Measurements from ENCODE around the gene PXYLP1.

PXYLP1 gene

DNA sequence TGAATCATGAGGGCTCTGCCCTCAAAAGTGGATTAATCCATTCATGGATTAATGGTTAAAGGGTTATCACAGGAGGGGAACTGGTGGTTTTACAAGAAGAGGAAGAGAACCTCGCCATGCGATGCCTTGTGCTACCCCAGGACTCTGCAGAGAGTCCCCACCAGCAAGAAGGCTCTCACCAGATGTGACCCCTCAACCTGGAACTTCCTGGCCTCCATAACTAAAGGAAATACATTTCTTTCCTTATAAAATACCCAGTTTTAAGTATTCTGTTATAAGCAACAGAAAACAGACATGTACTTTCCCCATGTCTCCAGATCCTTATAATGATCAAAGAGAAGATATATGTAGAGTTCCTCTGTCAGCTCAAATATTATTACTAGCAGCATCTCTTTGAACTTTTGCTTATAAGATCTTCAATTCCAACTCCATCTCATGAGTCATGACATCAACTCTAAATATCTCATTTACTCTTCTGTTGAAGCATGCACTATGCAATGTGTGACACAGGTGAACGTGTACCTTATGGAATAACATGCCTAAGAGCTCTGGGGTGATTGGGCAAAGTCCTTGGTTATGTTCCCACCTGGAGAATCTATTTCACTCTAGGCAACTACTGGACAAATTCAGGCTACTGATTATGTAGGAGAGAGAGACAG is 99.2 kb downstream of the PXYLP1 start:
- no peak for DNase-seq
- in situ Hi-C loops (cut with HindIII; ENCODE audit: low pct_ligation_motif_present, low pct_unique_long_range_greater_than_20kb, low sequenced_read_pairs) = no loop called here

DNA sequence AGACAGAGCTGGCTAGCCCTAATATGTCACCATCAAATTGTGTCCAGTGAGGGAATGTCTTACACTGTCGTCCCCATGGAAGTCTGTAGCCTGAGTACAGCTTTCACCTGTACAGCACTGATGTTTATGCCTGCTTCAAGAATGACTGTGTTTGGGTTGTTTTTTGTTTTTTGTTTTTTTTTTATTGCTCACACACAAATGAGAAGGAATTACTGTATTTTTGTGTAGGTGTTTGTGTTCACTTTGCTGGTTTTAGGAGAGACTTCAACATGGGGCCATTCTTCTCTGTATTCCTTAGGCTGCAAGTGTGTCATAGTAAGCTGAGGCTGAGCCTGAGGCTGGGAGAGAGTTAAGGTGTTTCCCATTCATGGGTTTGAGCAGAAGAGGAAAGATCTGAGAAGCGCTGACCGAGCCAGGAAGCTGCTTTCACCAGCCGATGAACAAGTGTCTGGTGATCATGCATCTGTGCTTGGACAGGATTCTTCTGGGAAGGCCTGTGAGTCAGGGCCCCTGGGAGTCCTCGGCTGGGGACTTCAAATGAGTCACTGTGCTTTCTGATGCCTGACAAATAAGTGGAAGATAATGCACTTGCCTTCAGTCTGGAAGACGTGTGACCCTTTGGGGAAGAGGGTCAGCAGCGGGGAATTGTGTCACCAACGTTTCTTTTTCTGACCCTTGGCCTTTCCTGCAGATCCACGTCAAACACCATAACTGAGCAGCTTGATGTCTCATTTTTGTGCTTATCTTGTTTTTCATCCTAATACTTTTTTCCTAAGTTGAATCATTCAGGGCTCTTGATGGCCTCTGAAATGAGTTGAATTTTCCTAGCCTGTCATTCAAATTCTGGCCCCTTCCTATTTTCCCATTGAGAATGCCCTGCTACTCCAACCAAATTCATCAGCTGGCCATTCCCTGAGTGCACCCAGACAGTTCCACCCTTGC is 100.0 kb downstream of the PXYLP1 start:
- DNase-seq = peak; percentile 95
- in situ Hi-C loops (cut with HindIII; ENCODE audit: low pct_ligation_motif_present, low pct_unique_long_range_greater_than_20kb, low sequenced_read_pairs) = no loop called here

DNA sequence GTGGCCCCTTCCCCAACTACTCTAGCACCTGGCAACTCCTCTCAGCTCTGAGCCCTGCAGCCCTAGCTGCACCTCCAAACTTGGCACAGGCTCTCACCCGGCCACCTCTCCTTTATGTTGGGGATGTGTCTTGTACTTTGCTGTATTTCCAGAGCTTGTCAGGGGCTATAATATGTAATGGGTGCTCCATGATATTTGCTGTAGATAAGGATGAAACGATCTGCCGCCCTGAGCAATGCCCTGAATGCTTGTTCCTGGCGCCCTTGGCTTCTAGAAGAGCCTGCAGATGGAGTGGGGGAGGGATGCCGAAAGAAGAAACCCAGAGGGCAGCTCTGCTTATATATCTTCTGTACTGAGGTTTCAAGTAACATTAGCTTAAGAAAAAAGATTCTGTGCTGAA is 100.8 kb downstream of the PXYLP1 start:
- DNase-seq = no peak
- in situ Hi-C loops (cut with HindIII; ENCODE audit: low pct_ligation_motif_present, low pct_unique_long_range_greater_than_20kb, low sequenced_read_pairs) = no loop called here

DNA sequence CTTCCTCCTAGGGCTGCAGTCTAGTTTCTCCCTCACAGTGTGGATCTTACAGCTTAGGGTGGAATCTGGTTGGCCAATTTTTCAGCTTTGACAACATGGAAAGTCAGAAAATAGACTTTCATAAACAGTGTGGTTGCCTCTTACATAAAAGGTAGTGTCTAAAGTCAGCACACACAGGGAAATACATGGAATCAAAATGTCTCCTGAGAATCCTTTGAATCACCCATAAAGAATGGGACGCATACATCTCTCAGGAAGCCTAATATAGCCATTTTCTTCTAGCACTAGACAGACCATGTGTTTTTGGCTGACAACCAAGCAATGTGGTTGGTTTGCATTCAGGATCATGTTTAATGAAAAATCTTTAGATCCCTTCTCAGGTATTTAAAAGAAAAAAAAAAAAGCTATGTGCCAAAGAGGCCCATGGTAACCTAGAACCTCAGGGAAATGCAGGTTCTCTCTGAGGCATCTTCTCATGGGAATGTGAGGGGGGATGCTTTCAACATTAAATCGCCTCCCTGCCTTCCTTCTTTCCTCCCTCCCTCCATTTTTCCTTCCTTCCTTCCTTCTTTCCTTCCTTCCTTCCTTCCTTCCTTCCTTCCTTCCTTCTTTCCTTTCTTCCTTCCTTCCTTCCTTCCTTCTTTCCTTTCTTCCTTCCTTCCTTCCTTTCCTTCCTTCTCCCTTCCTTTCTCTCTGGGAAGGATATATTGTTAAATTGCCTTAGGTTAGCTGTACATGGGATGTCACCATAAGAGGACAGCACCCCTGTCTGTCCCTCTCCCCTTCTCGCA is 102.4 kb downstream of the PXYLP1 start:
- in situ Hi-C loops (cut with HindIII; ENCODE audit: low pct_ligation_motif_present, low pct_unique_long_range_greater_than_20kb, low sequenced_read_pairs) = no loop called here
- no peak for DNase-seq

DNA sequence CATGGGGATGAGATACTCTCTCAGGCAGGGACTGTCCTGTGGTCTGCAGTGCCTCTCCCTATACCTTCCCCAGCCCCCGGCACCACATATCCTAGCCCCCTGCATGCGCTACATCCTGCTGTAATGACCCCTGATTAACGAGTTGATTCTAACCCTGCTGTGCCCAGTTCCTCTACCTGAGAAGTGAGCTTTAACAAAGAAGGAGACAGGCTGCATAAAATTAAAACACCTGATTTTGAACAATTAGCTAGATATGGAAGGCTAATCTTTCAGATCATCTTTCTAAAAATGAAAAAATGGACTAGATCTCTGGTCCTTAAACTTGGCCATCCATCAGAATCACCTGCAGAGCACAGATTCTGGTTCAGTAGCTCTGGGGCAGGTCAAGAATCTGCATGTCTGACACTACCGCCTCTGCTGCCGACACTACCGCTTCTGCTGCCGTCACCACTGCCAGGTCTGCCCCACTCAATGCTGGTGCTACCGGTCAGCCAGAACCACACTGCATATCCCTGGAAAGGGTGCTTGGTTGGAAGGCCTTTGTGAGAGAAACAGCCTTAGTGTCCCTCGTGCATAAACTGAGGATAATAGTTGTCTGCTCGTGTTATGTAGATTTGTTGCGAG is 103.1 kb downstream of the PXYLP1 start:
- in situ Hi-C loops (cut with HindIII; ENCODE audit: low pct_ligation_motif_present, low pct_unique_long_range_greater_than_20kb, low sequenced_read_pairs) = no loop called here

DNA sequence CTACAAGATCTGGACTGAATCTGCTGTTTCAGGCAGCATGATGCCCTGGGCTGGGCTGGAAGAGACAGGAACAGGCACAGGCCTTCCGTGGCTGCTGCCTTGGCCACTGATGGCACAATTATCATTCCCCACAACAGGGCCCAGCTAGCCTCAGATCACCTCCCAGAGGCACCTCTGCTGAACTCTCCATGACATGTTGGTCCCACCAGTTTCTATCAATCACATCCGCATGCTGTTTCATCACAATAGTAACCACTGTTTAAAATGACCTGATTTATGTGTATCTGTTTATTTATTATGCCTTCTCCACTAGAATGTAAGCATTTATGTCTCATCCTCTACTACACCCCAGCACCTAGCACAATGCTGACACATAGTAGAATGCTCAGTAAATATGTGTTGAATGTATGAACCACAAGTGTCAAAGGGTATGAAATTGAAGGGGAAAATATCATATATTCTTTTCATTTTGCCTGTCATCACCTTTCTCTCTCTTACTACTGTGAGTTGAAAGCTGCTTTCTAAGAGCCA is 104.0 kb downstream of the PXYLP1 start:
- no peak for DNase-seq
- in situ Hi-C loops (cut with HindIII; ENCODE audit: low pct_ligation_motif_present, low pct_unique_long_range_greater_than_20kb, low sequenced_read_pairs) = no loop called here

More for the DNA sequence above, 103.1 kb downstream of the PXYLP1 start:
- DNase-seq = no peak

DNA sequence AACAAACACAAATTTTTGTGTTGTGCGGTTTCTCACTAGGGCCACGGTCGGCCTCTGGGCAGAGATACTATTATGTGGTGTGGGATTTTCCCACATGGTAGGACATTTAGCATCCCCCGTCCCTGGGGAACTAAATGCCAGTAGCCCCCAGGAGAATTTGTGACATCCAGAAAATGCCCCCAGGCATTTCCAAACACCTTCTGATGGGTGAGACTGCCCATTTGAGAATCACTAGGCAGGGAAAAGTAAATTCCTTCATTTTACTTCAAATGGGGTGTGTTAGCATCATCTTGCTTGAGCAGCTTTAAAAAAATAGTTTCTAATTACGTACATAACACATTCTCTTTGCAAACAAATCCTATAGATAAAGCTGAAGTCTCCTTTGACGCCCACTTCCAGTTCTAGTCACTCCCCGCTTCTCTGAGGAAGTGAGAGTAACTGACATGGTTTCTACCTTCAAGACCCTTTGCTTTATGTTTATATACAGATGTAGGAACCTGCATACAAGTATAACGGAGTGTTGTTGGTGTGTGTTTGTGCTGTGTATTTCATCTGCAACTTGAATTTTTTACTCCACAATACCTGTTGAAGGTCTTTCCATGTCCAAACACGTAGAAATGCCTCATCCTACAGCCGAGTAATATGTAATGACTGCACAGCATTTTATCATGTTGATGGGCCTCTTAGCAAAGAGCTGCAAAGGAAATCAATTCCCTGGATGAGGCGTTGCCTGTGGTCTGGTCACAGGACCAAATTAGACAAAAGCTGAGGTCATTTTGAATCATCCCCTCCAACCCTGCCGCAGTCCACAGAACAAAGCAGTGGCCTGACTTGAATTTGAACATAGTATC is 105.3 kb downstream of the PXYLP1 start:
- in situ Hi-C loops (cut with HindIII; ENCODE audit: low pct_ligation_motif_present, low pct_unique_long_range_greater_than_20kb, low sequenced_read_pairs) = no loop called here
- DNase-seq = peak; percentile 46

DNA sequence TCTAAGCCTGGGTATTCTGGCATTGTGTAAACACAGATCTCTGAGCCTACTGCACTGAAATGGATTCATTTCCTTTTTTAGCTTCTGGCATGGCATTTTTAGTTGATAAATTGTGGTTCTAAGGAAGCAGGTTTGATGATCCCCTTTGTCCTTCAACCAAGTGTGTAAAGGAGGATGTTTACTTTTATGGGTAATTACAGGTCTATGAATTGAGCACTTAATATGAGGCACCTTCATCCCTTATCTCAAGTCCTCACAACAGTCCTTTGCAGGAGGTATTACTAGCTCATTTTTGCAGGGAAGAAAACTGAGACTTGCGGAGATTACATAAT is 105.9 kb downstream of the PXYLP1 start:
- no peak for DNase-seq
- in situ Hi-C loops (cut with HindIII; ENCODE audit: low pct_ligation_motif_present, low pct_unique_long_range_greater_than_20kb, low sequenced_read_pairs) = no loop called here

DNA sequence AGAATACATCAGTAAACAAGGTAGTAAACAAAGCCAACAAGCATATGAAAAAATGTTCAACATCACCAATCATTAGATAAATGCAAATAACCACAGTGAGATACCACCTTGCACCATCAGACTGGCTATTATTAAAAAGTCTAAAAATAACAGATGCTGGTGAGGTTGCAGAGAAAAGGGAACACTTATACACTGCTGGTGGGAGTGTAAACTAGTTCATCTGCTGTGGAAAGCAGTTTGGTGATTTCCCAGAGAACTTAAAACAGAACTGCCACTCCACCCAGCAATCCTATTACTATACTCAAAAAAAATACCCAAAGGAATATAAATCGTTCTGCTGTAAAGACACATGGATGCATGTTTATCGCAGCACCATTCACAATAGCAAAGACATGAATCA is 106.4 kb downstream of the PXYLP1 start:
- in situ Hi-C loops (cut with HindIII; ENCODE audit: low pct_ligation_motif_present, low pct_unique_long_range_greater_than_20kb, low sequenced_read_pairs) = no loop called here
- no peak for DNase-seq

DNA sequence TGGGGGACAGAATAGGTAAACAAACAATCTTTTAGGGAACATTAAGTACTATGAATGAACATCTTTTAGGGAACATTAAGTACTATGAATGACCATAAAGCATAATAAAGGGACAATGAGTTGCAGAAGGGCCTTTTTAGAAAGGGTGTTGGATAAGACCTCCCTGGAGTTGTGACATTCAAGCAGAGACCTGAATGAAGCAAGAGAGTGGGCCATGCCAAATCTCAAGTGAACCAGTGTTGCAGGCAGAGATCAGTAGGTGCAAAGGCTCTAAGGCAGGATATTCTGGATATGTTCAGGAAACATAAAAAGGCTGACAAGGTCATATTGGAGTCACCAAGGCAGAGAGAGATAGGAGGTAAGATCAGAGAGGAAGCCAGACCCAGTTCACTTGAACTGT is 107.3 kb downstream of the PXYLP1 start:
- in situ Hi-C loops (cut with HindIII; ENCODE audit: low pct_ligation_motif_present, low pct_unique_long_range_greater_than_20kb, low sequenced_read_pairs) = no loop called here
- DNase-seq = no peak

DNA sequence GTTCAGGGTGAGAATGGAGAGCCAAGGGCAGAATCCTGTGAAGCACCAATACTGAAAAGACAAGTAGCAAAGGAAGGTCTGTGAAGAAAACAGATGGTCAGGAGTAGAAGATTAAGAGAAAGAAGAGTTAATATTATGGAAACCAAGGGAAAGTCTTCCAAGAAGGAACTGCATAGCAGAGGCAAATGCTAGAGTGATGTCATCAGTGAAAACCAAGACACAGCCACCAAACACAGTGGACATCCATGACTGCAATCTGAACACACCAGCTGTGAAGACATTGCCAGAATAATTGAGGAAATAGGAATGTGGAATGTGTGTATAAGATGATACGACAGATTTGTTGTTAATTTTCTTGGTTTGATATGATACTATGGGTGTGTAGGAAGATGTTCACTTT is 109.9 kb downstream of the PXYLP1 start:
- DNase-seq = no peak
- in situ Hi-C loops (cut with HindIII; ENCODE audit: low pct_ligation_motif_present, low pct_unique_long_range_greater_than_20kb, low sequenced_read_pairs) = no loop called here

DNA sequence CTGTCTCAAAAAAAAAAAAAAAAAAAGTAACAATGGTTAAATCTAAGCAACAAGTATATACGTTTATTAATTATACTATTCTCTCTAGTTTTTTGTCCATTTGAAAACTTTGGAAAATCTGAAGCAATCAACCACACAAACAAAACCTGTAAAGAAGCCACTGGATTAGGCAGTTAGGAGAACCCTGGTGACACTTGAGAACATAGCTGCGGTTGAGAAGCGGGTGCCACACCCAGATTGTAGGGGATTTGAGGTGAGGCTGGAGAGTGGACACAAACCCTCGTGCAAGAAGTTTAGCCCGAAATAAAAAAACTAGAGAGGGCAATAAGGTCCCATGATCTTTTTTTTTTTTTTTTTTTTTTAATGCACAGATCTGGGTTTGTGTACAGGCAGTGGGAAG is 110.8 kb downstream of the PXYLP1 start:
- in situ Hi-C loops (cut with HindIII; ENCODE audit: low pct_ligation_motif_present, low pct_unique_long_range_greater_than_20kb, low sequenced_read_pairs) = no loop called here
- no peak for DNase-seq

DNA sequence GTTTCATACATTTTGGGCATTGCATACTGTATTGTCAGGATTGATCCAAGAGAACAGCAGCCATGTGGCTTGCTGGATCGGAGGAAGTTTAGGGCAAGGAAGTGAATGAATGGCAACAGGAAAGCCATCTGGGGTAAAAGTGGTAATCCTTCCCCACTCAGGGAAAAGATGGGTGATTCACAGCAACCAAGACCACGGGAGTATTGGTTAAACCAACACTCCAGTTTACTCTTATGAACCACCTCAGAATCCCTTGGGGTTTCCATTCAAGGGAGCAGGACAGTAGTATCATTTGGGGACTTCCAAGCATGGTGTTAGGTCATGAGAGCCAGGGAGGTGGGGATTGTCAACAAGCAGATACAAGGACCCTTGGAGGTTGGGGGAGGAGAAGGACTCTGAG is 111.5 kb downstream of the PXYLP1 start:
- in situ Hi-C loops (cut with HindIII; ENCODE audit: low pct_ligation_motif_present, low pct_unique_long_range_greater_than_20kb, low sequenced_read_pairs) = no loop called here
- DNase-seq = no peak

DNA sequence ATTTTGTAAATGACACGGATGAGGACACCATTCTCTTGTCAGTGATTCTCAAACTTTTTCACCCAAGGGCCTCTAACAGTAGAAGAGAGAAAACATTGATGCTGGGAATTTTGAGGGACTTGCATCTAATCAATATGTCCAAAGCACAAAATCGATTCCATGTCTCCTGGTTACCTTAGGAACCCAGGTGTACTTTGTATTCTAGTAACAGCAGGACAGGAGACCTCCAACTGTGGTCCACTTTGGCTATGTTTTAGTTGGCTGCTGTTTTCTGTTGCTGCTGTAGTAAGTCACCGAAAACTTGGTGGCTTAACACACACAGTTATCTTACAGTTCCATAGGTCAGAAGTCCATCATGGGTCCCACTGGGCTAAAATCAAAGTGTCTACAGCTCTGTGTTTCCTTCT is 112.2 kb downstream of the PXYLP1 start:
- no peak for DNase-seq
- in situ Hi-C loops (cut with HindIII; ENCODE audit: low pct_ligation_motif_present, low pct_unique_long_range_greater_than_20kb, low sequenced_read_pairs) = no loop called here

Data from ACHN (cell line).